ENCODE measurements around the gene PDAP1. TPM values are rescaled to one million over a fixed set of nuclear protein-coding genes. Genes with fewer than 3 reads are reported as not detected.

The PDAP1 gene
- total and polyA plus RNA-seq, 12 donors, result 71.4 to 312 (median 97.6) TPM

DNA sequence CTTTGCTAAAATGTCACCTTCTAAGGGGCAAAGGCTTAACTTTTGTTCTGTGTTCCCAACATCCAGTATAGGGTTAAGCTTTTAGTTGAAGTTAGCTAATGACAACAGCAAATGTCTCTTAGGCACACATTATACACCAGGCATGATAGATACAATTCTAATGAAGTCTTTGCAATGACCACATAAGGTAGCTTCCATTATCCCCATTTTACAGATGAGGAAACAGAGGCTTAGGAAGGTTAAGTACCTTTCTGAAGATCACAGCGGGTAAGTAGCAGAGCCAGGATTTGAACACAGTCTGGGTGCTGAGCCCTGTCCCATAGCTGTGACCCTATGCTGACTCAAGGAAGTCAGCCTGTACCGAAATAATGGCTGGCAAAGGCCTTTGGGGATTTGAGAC lies 2.2 kb upstream of the PDAP1 start:
- no peak overlapping the region for H3K27ac ChIP-seq
- H3K36me3 ChIP-seq, result peaks cover 0 to 59% (median 50%) of the 10 kb centered on the region in 9 donors
- H3K4me1 ChIP-seq, result peaks cover 17 to 39% (median 32%) of the 10 kb centered on the region in 9 donors
- no peaks in the 10 kb centered on the region for H3K9me3 ChIP-seq
- intact Hi-C loops (cut with DNase I), result loop anchor here in 4 of 10 donors (5.0 to 10.0 kb wide), 4 partner anchors 38 to 366 kb away; partner anchors contain the start of gene ARPC1B (in 1 of the 4)
- WGBS, 2 donors, result 89 to 93% methylated on average over 2 of the region's 2 CpGs
- DNase-seq, result no peak
- TF ChIP-seq CTCF (IDR thresholded peaks at IDR 0.05), result no peak
- H3K4me3 ChIP-seq, result no peak overlapping the region
- no peak for ATAC-seq
- no peaks in the 10 kb centered on the region for H3K27me3 ChIP-seq

DNA sequence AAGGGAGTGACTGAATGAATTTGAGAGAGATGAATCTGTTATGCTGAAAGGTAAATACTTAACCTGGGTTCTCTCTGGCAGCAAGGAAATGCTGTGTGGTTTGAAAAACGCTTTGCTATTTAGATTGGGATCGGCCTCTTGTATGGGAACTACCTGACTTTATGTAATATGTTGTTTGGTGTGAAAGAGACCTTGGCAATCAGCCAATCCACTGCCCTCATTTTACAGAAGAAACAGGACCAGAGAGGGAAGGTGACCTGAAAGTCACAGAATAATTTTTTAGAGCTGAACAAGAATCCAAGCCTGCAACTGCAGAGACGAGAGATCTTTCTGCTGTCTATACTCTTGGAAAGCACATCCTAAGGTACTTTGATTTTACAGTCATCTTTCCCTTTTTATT lies 1.4 kb upstream of the PDAP1 start:
- Histone ChIP-seq H3K4me1 (peaks cover 17 to 47% (median 35%) of the 10 kb centered on the region in 9 donors), H3K27me3 (no peaks in the 10 kb centered on the region), H3K27ac (peak overlapping the region in 5 of 10 donors; percentile 97 to 99 (median 97)), H3K9me3 (no peaks in the 10 kb centered on the region), H3K36me3 (peaks cover 0 to 59% (median 41%) of the 10 kb centered on the region in 9 donors), H3K4me3 (peak overlapping the region in 9 of 10 donors; percentile 72 to 100 (median 89))
- ATAC-seq (no peak), DNase-seq (no peak)
- WGBS, 2 donors, result 57 to 58% methylated on average over 3 of the region's 3 CpGs
- intact Hi-C loops (cut with DNase I), result loop anchor here in 6 of 10 donors (2.0 to 10.0 kb wide), 6 partner anchors 35 to 365 kb away; partner anchors contain the start of genes ARPC1B (in 3 of the 6), ZKSCAN5 (in 1 of the 6) and ZNF394 (in 1 of the 6)
- no peak for TF ChIP-seq CTCF (IDR thresholded peaks at IDR 0.05)

DNA sequence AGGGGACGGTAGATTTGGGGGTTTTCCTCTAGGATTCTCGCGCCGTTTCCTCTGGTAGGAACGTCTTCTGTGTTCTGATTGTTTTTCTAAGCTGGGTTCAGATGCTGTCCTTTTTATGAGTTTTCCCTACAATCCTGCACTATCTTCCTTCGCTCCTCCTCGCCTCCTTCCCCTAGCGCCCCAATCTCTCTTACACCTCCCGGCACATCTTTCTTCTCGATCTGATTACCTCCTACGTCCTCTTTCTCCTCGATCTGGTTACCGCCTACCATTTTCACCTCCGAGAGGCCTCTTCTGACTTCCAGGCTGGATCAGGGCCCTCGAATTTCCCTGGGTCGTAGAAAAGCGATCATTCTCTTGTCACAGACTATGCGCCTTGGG lies 785 bp upstream of the PDAP1 start:
- ATAC-seq (peak in 1 of 8 donors; percentile 2), DNase-seq (no peak)
- no peaks in the 10 kb centered on the region for H3K27me3 ChIP-seq
- peaks cover 0 to 59% (median 35%) of the 10 kb centered on the region in 9 donors for H3K36me3 ChIP-seq
- H3K4me3 ChIP-seq, result peak overlapping the region; percentile 72 to 100 (median 90)
- H3K27ac ChIP-seq, result peak overlapping the region; percentile 96 to 99 (median 97)
- TF ChIP-seq CTCF (IDR thresholded peaks at IDR 0.05), result no peak
- H3K9me3 ChIP-seq, result no peaks in the 10 kb centered on the region
- H3K4me1 ChIP-seq, result peaks cover 17 to 53% (median 40%) of the 10 kb centered on the region in 9 donors
- WGBS, 2 donors, result 0% methylated on average over 18 of the region's 18 CpGs
- intact Hi-C loops (cut with DNase I), result loop anchor here in 3 of 10 donors (2.0 to 5.0 kb wide), 3 partner anchors 34 to 93 kb away; partner anchors contain the start of genes ARPC1B (in 2 of the 3), ZKSCAN5 (in 1 of the 3) and ZNF394 (in 1 of the 3)

- intact Hi-C loops (cut with DNase I), result loop anchor here in 3 of 10 donors (1.0 to 5.0 kb wide), 4 partner anchors 33 to 94 kb away; partner anchors contain the start of genes ARPC1B (in 3 of the 3), ZKSCAN5 (in 1 of the 3) and ZNF394 (in 1 of the 3)
- no peak for TF ChIP-seq CTCF (IDR thresholded peaks at IDR 0.05)
- Histone ChIP-seq H3K4me1 (peaks cover 17 to 55% (median 41%) of the 10 kb centered on the region in 9 donors), H3K27me3 (no peaks in the 10 kb centered on the region), H3K9me3 (no peaks in the 10 kb centered on the region), H3K36me3 (peaks cover 0 to 59% (median 32%) of the 10 kb centered on the region in 9 donors), H3K4me3 (peak overlapping the region; percentile 72 to 100 (median 90)), H3K27ac (peak overlapping the region; percentile 96 to 99 (median 97))
- WGBS, 2 donors, result 0 to 1% methylated on average over 28 of the region's 28 CpGs
- peak; percentile 37 to 52 for DNase-seq
- peak; percentile 14 to 52 (median 20) for ATAC-seq
These were observed 472 bp downstream of the PDAP1 start for GRCh38 chr7:99407872-99408378.
